HEK293T (cell line): ENCODE results near the gene PSME3IP1.

Experiments
- ARNT ChIP-seq: fragments of 450-650 bp; IDR thresholded peaks from 2 replicates; pipeline ENCODE4 v1.6.1; 2017; ENCODE audit warnings: mild to moderate bottlenecking
- BHLHE40 ChIP-seq: fragments of 450-650 bp; IDR thresholded peaks from 2 replicates; pipeline ENCODE4 v1.6.1; 2016; ENCODE audit warnings: mild to moderate bottlenecking, moderate library complexity, borderline replicate concordance
- CTBP1 ChIP-seq: fragments of 450-650 bp; IDR thresholded peaks from 2 replicates; pipeline ENCODE4 v1.6.1; 2016; ENCODE audit warnings: borderline replicate concordance
- ELF4 ChIP-seq: fragments of 450-650 bp; IDR thresholded peaks from 2 replicates; pipeline ENCODE4 v1.6.1; 2017; ENCODE audit warnings: antibody characterized with exemption
- FOXK2 ChIP-seq: fragments of 450-650 bp; IDR thresholded peaks from 2 replicates; pipeline ENCODE4 v1.6.1; 2016; ENCODE audit warnings: mild to moderate bottlenecking
- LEF1 ChIP-seq: fragments of 450-650 bp; IDR thresholded peaks from 2 replicates; pipeline ENCODE4 v1.6.1; 2017; ENCODE audit warnings: mild to moderate bottlenecking, borderline replicate concordance
- SP1 ChIP-seq: fragments of 450-650 bp; IDR thresholded peaks from 2 replicates; pipeline ENCODE4 v1.6.1; 2017
- SUZ12 ChIP-seq: fragments of 450-650 bp; IDR thresholded peaks from 2 replicates; pipeline ENCODE4 v1.6.1; 2016; ENCODE audit warnings: mild to moderate bottlenecking
- TF ChIP-seq, protein P1 (sequence below): fragments of 450-650 bp; IDR thresholded peaks from 2 replicates; pipeline ENCODE4 v1.6.1; 2016

DNA sequence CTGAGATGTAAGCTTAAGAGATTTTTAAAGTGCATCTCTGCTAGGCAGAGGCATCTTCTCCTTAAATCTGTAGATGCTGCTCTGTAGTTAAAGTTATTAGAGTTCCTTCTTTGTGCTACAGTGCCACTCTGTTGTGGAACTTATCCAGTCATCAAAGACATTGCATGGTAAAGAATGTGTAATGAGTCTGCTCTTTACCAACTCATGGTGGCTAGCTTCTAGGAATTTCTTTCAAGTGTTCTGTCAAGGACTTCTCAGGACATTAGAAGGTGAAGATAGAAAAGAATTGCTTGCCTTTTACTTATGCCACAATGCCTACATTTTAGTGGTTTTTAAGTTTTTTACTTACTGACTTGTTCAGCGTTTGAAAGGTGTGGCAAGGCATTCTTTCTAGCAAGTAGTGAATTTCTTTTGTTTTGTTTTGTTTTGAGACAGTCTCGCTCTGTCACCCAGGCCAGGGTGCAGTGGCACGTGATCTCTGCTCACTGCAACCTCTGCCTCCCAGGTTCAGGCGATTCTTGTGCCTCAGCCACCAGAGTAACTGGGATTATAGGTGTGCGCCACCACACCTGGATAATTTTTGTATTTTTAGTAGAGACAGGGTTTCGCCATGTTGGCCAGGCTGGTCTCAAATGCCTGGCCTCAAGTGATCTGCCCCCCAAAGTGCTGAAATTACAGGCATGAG, 39.0 kb upstream of the PSME3IP1 start:
- TF ChIP-seq ARNT (no peak), CTBP1 (no peak), BHLHE40 (no peak), SUZ12 (no peak), SP1 (no peak), FOXK2 (no peak), ELF4 (no peak), LEF1 (no peak)
- TF ChIP-seq, protein P1, sequence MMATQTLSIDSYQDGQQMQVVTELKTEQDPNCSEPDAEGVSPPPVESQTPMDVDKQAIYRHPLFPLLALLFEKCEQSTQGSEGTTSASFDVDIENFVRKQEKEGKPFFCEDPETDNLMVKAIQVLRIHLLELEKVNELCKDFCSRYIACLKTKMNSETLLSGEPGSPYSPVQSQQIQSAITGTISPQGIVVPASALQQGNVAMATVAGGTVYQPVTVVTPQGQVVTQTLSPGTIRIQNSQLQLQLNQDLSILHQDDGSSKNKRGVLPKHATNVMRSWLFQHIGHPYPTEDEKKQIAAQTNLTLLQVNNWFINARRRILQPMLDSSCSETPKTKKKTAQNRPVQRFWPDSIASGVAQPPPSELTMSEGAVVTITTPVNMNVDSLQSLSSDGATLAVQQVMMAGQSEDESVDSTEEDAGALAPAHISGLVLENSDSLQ, result no peak
